Neuronal stem cell (in vitro differentiated cells): ENCODE data around the gene SFT2D3.

ENCODE experiments used
- DNase-seq: peaks from one replicate; pipeline ENCODE4 v3.0.0-alpha.2; 2013; ENCODE audit warnings: low spot score
- H2AFZ ChIP-seq: one replicate; pipeline ENCODE4 v1.6.1; 2013; ENCODE audit warnings: mild to moderate bottlenecking, low read length, inconsistent platforms
- H2AK5ac ChIP-seq: 2 replicates; pipeline ENCODE4 v1.6.1; 2013; ENCODE audit warnings: low read depth, mild to moderate bottlenecking, inconsistent platforms, low read length, moderate library complexity, mixed read lengths
- H2BK120ac ChIP-seq: 2 replicates; pipeline ENCODE4 v1.6.1; 2013; ENCODE audit warnings: low read depth, mild to moderate bottlenecking, inconsistent platforms, low read length, moderate library complexity, mixed read lengths
- H2BK12ac ChIP-seq: one replicate; pipeline ENCODE4 v1.6.1; 2013; ENCODE audit warnings: low read length, inconsistent platforms
- H2BK15ac ChIP-seq: 2 replicates; pipeline ENCODE4 v1.6.1; 2013; ENCODE audit warnings: mild to moderate bottlenecking, low read length, inconsistent platforms, mixed read lengths
- H2BK5ac ChIP-seq: one replicate; pipeline ENCODE4 v1.6.1; 2013; ENCODE audit warnings: inconsistent platforms, mild to moderate bottlenecking, low read length, moderate library complexity
- H3K14ac ChIP-seq: one replicate; pipeline ENCODE4 v1.6.1; 2013; ENCODE audit warnings: low read length, inconsistent platforms
- H3K18ac ChIP-seq: 2 replicates; pipeline ENCODE4 v1.6.1; 2013; ENCODE audit warnings: low read length, inconsistent platforms
- H3K23ac ChIP-seq: 2 replicates; pipeline ENCODE4 v1.6.1; 2013; ENCODE audit warnings: low read depth, mild to moderate bottlenecking, mixed read lengths, low read length, inconsistent platforms; ENCODE audit not compliant: poor library complexity
- H3K27ac ChIP-seq: replicated peaks from 3 replicates; pipeline ENCODE4 v1.5.1; 2013; ENCODE audit warnings: low read length, inconsistent platforms
- H3K27me3 ChIP-seq, 3 experiments: 2 replicates each; pipeline ENCODE4 v1.6.1; 2013; ENCODE audit warnings: low read length in 3 of 3, mild to moderate bottlenecking in 2 of 3, inconsistent platforms in 1 of 3, low read depth in 1 of 3, mixed read lengths in 1 of 3, moderate library complexity in 1 of 3; ENCODE audit not compliant: control insufficient read depth in 3 of 3, insufficient read depth in 3 of 3
- H3K36me3 ChIP-seq, 2 donors: replicated peaks in 1 of 2; 2 replicates each; pipeline ENCODE4 v1.6.1; 2013; ENCODE audit warnings: low read length in 2 of 2; ENCODE audit not compliant: control insufficient read depth in 2 of 2, insufficient read depth in 2 of 2
- H3K4ac ChIP-seq: 2 replicates; pipeline ENCODE4 v1.6.1; 2013; ENCODE audit warnings: inconsistent platforms, mild to moderate bottlenecking, low read length, moderate library complexity
- H3K4me1 ChIP-seq, 2 donors: 1 replicate in 1 of 2; 2 replicates in 1 of 2; pipeline ENCODE4 v1.6.1; 2013; ENCODE audit warnings: low read length in 2 of 2, low read depth in 1 of 2; ENCODE audit not compliant: control insufficient read depth in 2 of 2, insufficient read depth in 1 of 2
- H3K4me2 ChIP-seq: one replicate; pipeline ENCODE4 v1.6.1; 2013; ENCODE audit warnings: mild to moderate bottlenecking, low read length, inconsistent platforms; ENCODE audit not compliant: insufficient read depth, poor library complexity, severe bottlenecking
- H3K4me3 ChIP-seq, 2 donors: 2 replicates each; pipeline ENCODE4 v1.5.1; 2013; ENCODE audit warnings: low read length in 2 of 2, mild to moderate bottlenecking in 2 of 2, inconsistent platforms in 1 of 2, moderate library complexity in 1 of 2
- H3K79me1 ChIP-seq: one replicate; pipeline ENCODE4 v1.6.1; 2013; ENCODE audit warnings: low read depth, mild to moderate bottlenecking, inconsistent platforms, low read length, moderate library complexity
- H3K9ac ChIP-seq: one replicate; pipeline ENCODE4 v1.6.1; 2013; ENCODE audit warnings: mild to moderate bottlenecking, low read depth, low read length, inconsistent platforms; ENCODE audit not compliant: poor library complexity
- H3K9me3 ChIP-seq, 2 donors: replicated peaks in 1 of 2; 2 replicates each; pipeline versions ENCODE3 to v1.6.1; 2013; ENCODE audit warnings: low read length in 2 of 2, mild to moderate bottlenecking in 2 of 2, inconsistent platforms in 1 of 2, low read depth in 1 of 2, mixed read lengths in 1 of 2, moderate library complexity in 1 of 2; ENCODE audit not compliant: control insufficient read depth in 2 of 2, insufficient read depth in 1 of 2
- H4K8ac ChIP-seq: one replicate; pipeline ENCODE4 v1.6.1; 2013; ENCODE audit warnings: low read depth, mild to moderate bottlenecking, inconsistent platforms, low read length, moderate library complexity
- H4K91ac ChIP-seq: one replicate; pipeline ENCODE4 v1.6.1; 2013; ENCODE audit warnings: low read length, low read depth, mild to moderate bottlenecking, inconsistent platforms; ENCODE audit not compliant: poor library complexity
- WGBS, 2 donors: extraction: QIAGEN DNeasy Blood & Tissue Kit; methylation state at CpG; one replicate each; pipeline ENCODE4 v1.1.7; 2013; ENCODE audit warnings: missing lambda C conversion rate in 2 of 2, mixed read lengths in 1 of 2; ENCODE audit not compliant: insufficient read length in 2 of 2, insufficient replicate concordance in 1 of 2; ENCODE audit errors: extremely low coverage in 2 of 2; 5-methylcytosine and 5-hydroxymethylcytosine counted together

Gene SFT2D3

GRCh38 chr2:127733816-127734537 lies 32.7 kb downstream of the SFT2D3 start:
- no peak overlapping the region for H2AK5ac ChIP-seq
- no peak overlapping the region for H4K8ac ChIP-seq
- no peak overlapping the region for H4K91ac ChIP-seq
- no CpG with 5 or more reads among the region's 5 CpGs for WGBS, 2 donors
- H3K27ac ChIP-seq: no peak overlapping the region
- no peaks in the 10 kb centered on the region for H3K27me3 ChIP-seq
- no peak overlapping the region for H2BK12ac ChIP-seq
- H2BK120ac ChIP-seq: no peak overlapping the region
- no peak overlapping the region for H2BK15ac ChIP-seq
- no peak overlapping the region for H3K18ac ChIP-seq
- H3K79me1 ChIP-seq: no peaks in the 10 kb centered on the region
- H3K9ac ChIP-seq: no peak overlapping the region
- H3K4me2 ChIP-seq: no peak overlapping the region
- no peaks in the 10 kb centered on the region for H3K4me1 ChIP-seq
- H2BK5ac ChIP-seq: no peak overlapping the region
- no peak overlapping the region for H3K14ac ChIP-seq
- H2AFZ ChIP-seq: no peak overlapping the region
- no peak overlapping the region for H3K4ac ChIP-seq
- no peak overlapping the region for H3K4me3 ChIP-seq
- no peaks in the 10 kb centered on the region for H3K9me3 ChIP-seq
- no peak for DNase-seq
- no peak overlapping the region for H3K23ac ChIP-seq
- peaks cover 1 to 42% of the 10 kb centered on the region in 2 donors for H3K36me3 ChIP-seq

- Histone ChIP-seq H3K27me3 (no peaks in the 10 kb centered on the region), H3K18ac (no peak overlapping the region), H2BK5ac (no peak overlapping the region), H3K4ac (no peak overlapping the region), H3K36me3 (peaks cover 1 to 49% of the 10 kb centered on the region in 2 donors), H3K27ac (no peak overlapping the region), H2BK12ac (no peak overlapping the region), H3K4me1 (no peaks in the 10 kb centered on the region), H3K23ac (no peak overlapping the region), H2AFZ (no peak overlapping the region), H4K8ac (no peak overlapping the region), H3K4me3 (no peak overlapping the region), H3K9ac (no peak overlapping the region), H2AK5ac (no peak overlapping the region), H3K14ac (no peak overlapping the region), H2BK120ac (no peak overlapping the region), H3K9me3 (no peaks in the 10 kb centered on the region), H4K91ac (no peak overlapping the region), H3K79me1 (no peaks in the 10 kb centered on the region), H2BK15ac (no peak overlapping the region), H3K4me2 (no peak overlapping the region)
- no peak for DNase-seq
- WGBS, 2 donors: no CpG with 5 or more reads among the region's 2 CpGs
Observed at GRCh38 chr2:127735044-127735443, 33.7 kb downstream of the SFT2D3 start.

GRCh38 chr2:127735537-127736399 lies 34.5 kb downstream of the SFT2D3 start:
- Histone ChIP-seq H4K91ac (no peak overlapping the region), H3K23ac (no peak overlapping the region), H3K4ac (no peak overlapping the region), H3K14ac (no peak overlapping the region), H3K79me1 (no peaks in the 10 kb centered on the region), H2AFZ (no peak overlapping the region), H2BK15ac (no peak overlapping the region), H2BK12ac (no peak overlapping the region), H3K9ac (no peak overlapping the region), H3K27me3 (no peaks in the 10 kb centered on the region), H3K4me3 (no peak overlapping the region), H3K36me3 (peaks cover 1 to 57% of the 10 kb centered on the region in 2 donors), H2AK5ac (no peak overlapping the region), H3K4me1 (no peaks in the 10 kb centered on the region), H2BK120ac (no peak overlapping the region), H2BK5ac (no peak overlapping the region), H3K9me3 (no peaks in the 10 kb centered on the region), H3K27ac (no peak overlapping the region), H3K18ac (no peak overlapping the region), H4K8ac (no peak overlapping the region), H3K4me2 (no peak overlapping the region)
- no peak for DNase-seq
- no CpG with 5 or more reads among the region's 3 CpGs for WGBS, 2 donors

GRCh38 chr2:127737892-127738291 lies 36.6 kb downstream of the SFT2D3 start:
- H2BK12ac ChIP-seq: no peak overlapping the region
- no peak overlapping the region for H4K8ac ChIP-seq
- no peak overlapping the region for H2AK5ac ChIP-seq
- H3K9ac ChIP-seq: no peak overlapping the region
- H3K23ac ChIP-seq: no peak overlapping the region
- no peak overlapping the region for H3K27ac ChIP-seq
- no peak overlapping the region for H3K4ac ChIP-seq
- H3K27me3 ChIP-seq: no peaks in the 10 kb centered on the region
- no CpG with 5 or more reads among the region's 1 CpG for WGBS, 2 donors
- H4K91ac ChIP-seq: no peak overlapping the region
- no peak overlapping the region for H3K14ac ChIP-seq
- H3K18ac ChIP-seq: no peak overlapping the region
- H3K9me3 ChIP-seq: no peaks in the 10 kb centered on the region
- H3K4me3 ChIP-seq: no peak overlapping the region
- DNase-seq: no peak
- H2BK15ac ChIP-seq: no peak overlapping the region
- no peak overlapping the region for H2BK5ac ChIP-seq
- no peaks in the 10 kb centered on the region for H3K79me1 ChIP-seq
- no peak overlapping the region for H2AFZ ChIP-seq
- peaks cover 3 to 57% of the 10 kb centered on the region in 2 donors for H3K36me3 ChIP-seq
- peaks cover 0 to 1% of the 10 kb centered on the region in 2 donors for H3K4me1 ChIP-seq
- H2BK120ac ChIP-seq: no peak overlapping the region
- no peak overlapping the region for H3K4me2 ChIP-seq
